Calu3 (cell line): ENCODE measurements around the gene DUSP28. TPM values are rescaled to one million over a fixed set of nuclear protein-coding genes. Genes with fewer than 3 reads are reported as not detected.

Experiments
- BruUV-seq: library from RNA; stranded (reverse); fragments of 400-500 nt; replicated peaks from 2 replicates; lab custom pipeline; 2021; lab: Mats Ljungman, UMichigan
- CTCF ChIA-PET: fragments of 300-600 bp; sonication (Branson Sonifier 250); formaldehyde crosslinking; loops from one replicate; lab custom pipeline; 2022; ENCODE audit warnings: antibody characterized with exemption; lab: Charles Lee
- DNase-seq: peaks from one replicate; pipeline ENCODE4 v3.0.0; 2022
- H3K27ac Mint-ChIP-seq: one replicate; pipeline ENCODE4 v1.8.0; 2022; ENCODE audit warnings: mixed read lengths; ENCODE audit not compliant: unreplicated experiment
- H3K27me3 Mint-ChIP-seq: one replicate; pipeline ENCODE4 v1.8.0; 2022; ENCODE audit warnings: mixed read lengths; ENCODE audit not compliant: unreplicated experiment
- H3K36me3 Mint-ChIP-seq: one replicate; pipeline ENCODE4 v1.8.0; 2022; ENCODE audit warnings: mild to moderate bottlenecking, moderate library complexity, mixed read lengths; ENCODE audit not compliant: insufficient read depth, unreplicated experiment
- H3K4me1 Mint-ChIP-seq: one replicate; pipeline ENCODE4 v1.8.0; 2022; ENCODE audit warnings: mild to moderate bottlenecking, low read depth, mixed read lengths; ENCODE audit not compliant: unreplicated experiment
- H3K4me3 Mint-ChIP-seq: one replicate; pipeline ENCODE4 v1.8.0; 2022; ENCODE audit warnings: mild to moderate bottlenecking, low read depth, moderate library complexity, mixed read lengths; ENCODE audit not compliant: unreplicated experiment
- H3K9me3 Mint-ChIP-seq: one replicate; pipeline ENCODE4 v1.8.0; 2022; ENCODE audit warnings: low read depth, mixed read lengths; ENCODE audit not compliant: unreplicated experiment
- intact Hi-C: fragments of 100-400 bp; cut with micrococcal nuclease; formaldehyde crosslinking; loops from one replicate; pipeline ENCODE4 v1.10.0; 2022; ENCODE audit not compliant: unreplicated experiment
- total RNA-seq: library from RNA; stranded (reverse); gene quantifications from 2 replicates; pipeline ENCODE4 v1.2.3, GENCODE V29; 2022
- TF ChIP-seq, protein P1 (sequence below): fragments of 200-600 bp; IDR thresholded peaks from one replicate; pipeline ENCODE4 v1.8.0; 2022; ENCODE audit warnings: antibody characterized with exemption; ENCODE audit not compliant: unreplicated experiment

Gene DUSP28
- total RNA-seq, 1 experiment from 2014 or later: 8.5 TPM

DNA sequence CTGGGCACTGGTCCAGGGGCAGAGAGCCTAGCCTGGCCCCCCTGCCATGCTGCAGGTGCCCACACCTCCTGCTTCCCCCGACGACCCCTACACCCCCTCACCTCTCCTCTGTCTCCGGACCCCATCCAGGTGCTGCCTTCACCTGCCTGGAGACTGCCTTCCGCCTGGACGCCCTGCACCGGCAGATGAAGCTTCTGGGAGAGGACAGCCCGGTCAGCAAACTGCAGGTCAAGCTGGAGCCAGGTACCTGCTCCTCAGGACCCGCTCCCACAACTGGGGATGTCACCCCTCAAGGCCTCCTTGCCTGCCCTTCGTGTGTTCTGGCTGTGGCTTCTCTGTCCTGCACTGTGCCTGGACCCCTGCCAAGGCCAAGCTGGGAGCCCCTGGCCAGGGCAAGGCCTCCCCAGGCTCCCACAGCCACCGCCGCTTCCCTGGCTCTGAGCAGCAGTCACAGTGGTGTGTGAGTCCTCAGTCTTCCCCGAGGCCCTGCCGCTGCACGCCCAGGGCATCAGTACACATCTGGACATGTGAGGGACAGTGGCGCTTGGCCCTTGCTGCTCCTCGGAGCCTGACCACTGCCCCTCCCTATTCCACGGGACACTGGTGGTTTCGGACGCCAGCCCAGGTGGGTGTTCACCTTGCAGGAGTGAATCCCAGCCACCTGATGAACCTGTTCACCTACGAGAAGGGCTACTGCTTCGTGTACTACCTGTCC, 14.4 kb downstream of the DUSP28 start:
- TF ChIP-seq, protein P1, sequence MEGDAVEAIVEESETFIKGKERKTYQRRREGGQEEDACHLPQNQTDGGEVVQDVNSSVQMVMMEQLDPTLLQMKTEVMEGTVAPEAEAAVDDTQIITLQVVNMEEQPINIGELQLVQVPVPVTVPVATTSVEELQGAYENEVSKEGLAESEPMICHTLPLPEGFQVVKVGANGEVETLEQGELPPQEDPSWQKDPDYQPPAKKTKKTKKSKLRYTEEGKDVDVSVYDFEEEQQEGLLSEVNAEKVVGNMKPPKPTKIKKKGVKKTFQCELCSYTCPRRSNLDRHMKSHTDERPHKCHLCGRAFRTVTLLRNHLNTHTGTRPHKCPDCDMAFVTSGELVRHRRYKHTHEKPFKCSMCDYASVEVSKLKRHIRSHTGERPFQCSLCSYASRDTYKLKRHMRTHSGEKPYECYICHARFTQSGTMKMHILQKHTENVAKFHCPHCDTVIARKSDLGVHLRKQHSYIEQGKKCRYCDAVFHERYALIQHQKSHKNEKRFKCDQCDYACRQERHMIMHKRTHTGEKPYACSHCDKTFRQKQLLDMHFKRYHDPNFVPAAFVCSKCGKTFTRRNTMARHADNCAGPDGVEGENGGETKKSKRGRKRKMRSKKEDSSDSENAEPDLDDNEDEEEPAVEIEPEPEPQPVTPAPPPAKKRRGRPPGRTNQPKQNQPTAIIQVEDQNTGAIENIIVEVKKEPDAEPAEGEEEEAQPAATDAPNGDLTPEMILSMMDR: no peak
- no peak overlapping the region for H3K4me3 Mint-ChIP-seq
- no peak for DNase-seq
- peaks cover 19% of the 10 kb centered on the region for H3K4me1 Mint-ChIP-seq
- no peak overlapping the region for H3K27ac Mint-ChIP-seq
- H3K27me3 Mint-ChIP-seq: no peaks in the 10 kb centered on the region
- no peaks in the 10 kb centered on the region for H3K9me3 Mint-ChIP-seq
- intact Hi-C loops: no loop called here
- BruUV-seq: no TSS peak
- H3K36me3 Mint-ChIP-seq: peaks cover 78% of the 10 kb centered on the region
- CTCF ChIA-PET: no interaction called here

DNA sequence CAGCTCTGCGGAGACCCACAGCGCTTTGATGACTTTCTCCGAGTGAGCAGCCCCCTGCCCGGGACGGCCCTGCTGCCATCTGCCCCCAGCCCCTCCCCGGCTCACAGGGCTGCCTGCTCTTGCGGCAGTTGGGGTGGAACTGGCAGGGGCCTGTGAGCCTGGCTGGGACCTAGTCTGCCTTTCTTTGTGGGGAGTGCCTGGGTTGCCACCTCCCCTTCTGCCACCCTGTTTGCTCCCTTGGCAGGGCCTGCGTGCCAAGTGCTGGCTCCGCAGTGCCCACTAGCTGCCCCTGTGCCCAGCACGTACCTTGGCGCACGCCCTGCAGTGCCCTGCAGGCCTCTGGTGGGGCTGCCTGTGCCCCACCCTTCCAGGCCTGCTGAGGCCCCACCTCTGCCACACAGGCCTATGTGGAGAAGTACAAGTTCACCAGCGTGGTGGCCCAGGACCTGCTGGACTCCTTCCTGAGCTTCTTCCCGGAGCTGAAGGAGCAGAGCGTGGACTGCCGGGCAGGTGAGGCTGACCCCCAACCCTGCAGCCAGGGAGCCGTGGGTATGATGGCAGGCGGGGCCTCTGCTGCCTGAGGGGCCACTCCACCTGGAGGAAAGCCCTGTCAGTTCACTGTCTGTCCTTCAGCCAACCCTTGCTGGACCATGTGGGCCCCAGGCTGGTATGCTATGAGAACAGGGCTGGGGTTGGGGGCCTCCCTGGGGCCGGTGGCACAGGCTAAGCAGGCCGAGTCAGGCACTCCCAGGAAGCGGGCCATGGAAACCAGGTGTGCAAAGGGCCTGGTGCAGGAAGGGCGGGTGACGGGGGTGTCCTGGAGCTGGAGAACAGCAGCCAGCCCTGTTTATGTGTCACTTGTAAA, 15.2 kb downstream of the DUSP28 start:
- CTCF ChIA-PET: no interaction called here
- Mint-ChIP-seq H3K36me3 (peaks cover 79% of the 10 kb centered on the region), H3K4me1 (peaks cover 21% of the 10 kb centered on the region), H3K27ac (peak overlapping the region; percentile 30), H3K4me3 (no peak overlapping the region), H3K27me3 (no peaks in the 10 kb centered on the region), H3K9me3 (no peaks in the 10 kb centered on the region)
- BruUV-seq: no TSS peak
- DNase-seq: no peak
- TF ChIP-seq, protein P1: no peak
- intact Hi-C loops: no loop called here

DNA sequence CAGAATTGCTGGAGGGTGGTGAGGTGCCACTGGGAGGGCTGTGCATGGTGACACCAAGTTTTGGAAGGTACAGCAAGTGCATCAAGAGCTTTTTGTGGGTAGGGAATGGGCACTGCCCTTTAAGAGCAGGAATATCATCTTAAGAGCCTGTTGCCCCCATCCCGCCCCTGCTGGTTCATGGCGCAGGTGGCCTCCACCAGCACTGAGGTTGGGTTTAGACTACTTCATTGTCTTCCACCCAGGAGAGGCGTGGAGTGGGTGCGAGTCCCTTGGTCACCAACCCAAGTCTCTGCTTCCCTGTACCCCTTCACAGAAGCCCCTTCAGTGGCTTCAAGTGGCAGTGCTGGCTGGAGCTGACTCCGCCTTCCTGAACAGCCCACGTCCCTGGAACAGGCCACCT, 15.9 kb downstream of the DUSP28 start:
- CTCF ChIA-PET: no interaction called here
- H3K4me3 Mint-ChIP-seq: no peak overlapping the region
- peaks cover 82% of the 10 kb centered on the region for H3K36me3 Mint-ChIP-seq
- TF ChIP-seq, protein P1: no peak
- BruUV-seq: no TSS peak
- H3K9me3 Mint-ChIP-seq: no peaks in the 10 kb centered on the region
- H3K27me3 Mint-ChIP-seq: no peaks in the 10 kb centered on the region
- DNase-seq: no peak
- intact Hi-C loops: no loop called here
- peaks cover 28% of the 10 kb centered on the region for H3K4me1 Mint-ChIP-seq
- peak overlapping the region; percentile 30 for H3K27ac Mint-ChIP-seq

DNA sequence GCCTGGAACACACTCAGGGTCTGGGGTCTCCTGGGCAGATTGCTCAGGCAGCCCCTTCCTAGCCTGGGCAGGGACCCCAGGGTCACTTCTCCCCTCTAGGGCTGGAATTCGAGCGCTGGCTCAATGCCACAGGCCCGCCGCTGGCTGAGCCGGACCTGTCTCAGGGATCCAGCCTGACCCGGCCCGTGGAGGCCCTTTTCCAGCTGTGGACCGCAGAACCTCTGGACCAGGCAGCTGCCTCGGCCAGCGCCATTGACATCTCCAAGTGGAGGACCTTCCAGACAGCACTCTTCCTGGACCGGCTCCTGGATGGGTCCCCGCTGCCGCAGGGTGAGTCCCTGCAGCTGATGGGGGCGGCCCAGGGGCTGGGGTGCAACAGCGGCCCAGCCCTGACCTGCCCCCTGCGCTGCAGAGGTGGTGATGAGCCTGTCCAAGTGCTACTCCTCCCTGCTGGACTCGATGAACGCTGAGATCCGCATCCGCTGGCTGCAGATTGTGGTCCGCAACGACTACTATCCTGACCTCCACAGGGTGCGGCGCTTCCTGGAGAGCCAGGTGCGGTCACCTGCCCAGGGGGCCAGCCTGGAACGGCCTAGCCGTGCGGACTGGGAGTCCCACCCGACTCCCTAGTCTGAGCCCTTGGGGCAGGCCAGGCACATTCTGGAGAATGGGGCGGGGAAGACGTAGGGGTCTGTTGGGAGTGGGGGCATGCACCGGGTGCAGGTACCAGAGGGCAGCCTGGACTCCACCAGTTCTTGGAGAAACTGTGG, 16.5 kb downstream of the DUSP28 start:
- CTCF ChIA-PET: no interaction called here
- Mint-ChIP-seq H3K4me1 (peaks cover 28% of the 10 kb centered on the region), H3K36me3 (peaks cover 85% of the 10 kb centered on the region), H3K27me3 (no peaks in the 10 kb centered on the region), H3K4me3 (no peak overlapping the region), H3K9me3 (no peaks in the 10 kb centered on the region), H3K27ac (no peak overlapping the region)
- TF ChIP-seq, protein P1: no peak
- intact Hi-C loops: no loop called here
- BruUV-seq: no TSS peak
- DNase-seq: no peak
